NCI-H1417 treated with DMSO at 0.1 percent for 48 hours (cell line): Measurements from ENCODE around the gene NUP153.
A peak's percentile ranks its signal among the peaks of the same experiment; 100 is the strongest.
"Not testable (repeated sequence)": the region's sequence is repeated elsewhere in the genome, so short reads cannot be mapped to it uniquely, and the experiment has no call there.

Source experiments
- DNase-seq: peaks from one replicate; lab custom pipeline; 2025; lab: John Stamatoyannopoulos, UW

Gene NUP153

DNA sequence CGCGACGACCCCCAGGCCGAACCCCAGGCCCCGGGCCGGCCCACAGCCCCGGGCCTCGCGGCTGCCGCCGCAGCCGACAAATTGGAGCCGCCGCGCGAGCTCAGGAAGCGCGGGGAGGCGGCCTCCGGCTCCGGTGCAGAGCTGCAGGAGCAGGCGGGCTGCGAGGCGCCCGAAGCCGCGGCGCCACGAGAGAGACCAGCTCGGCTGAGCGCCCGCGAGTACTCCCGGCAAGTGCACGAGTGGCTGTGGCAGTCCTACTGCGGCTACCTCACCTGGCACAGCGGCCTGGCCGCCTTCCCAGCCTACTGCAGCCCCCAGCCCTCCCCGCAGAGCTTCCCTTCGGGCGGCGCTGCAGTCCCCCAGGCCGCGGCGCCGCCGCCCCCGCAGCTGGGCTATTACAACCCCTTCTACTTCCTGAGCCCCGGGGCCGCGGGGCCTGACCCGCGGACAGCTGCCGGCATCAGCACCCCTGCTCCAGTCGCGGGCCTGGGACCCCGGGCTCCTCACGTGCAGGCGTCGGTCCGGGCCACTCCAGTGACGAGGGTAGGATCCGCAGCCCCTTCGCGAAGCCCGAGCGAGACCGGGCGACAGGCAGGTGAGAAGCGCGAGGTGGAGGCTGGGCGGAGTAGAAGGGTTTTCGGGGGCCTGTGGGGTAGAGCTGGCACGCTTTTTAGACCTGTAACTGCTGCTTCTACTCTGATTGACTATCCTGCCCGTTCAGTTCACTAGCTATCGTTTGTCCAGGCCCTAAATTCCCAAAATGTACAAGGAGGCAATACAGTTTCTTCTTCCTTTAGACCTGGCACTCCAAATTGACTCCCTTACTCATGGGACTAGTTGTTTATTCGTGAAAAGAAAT lies 106.0 kb downstream of the NUP153 start:
- no peak for DNase-seq

DNA sequence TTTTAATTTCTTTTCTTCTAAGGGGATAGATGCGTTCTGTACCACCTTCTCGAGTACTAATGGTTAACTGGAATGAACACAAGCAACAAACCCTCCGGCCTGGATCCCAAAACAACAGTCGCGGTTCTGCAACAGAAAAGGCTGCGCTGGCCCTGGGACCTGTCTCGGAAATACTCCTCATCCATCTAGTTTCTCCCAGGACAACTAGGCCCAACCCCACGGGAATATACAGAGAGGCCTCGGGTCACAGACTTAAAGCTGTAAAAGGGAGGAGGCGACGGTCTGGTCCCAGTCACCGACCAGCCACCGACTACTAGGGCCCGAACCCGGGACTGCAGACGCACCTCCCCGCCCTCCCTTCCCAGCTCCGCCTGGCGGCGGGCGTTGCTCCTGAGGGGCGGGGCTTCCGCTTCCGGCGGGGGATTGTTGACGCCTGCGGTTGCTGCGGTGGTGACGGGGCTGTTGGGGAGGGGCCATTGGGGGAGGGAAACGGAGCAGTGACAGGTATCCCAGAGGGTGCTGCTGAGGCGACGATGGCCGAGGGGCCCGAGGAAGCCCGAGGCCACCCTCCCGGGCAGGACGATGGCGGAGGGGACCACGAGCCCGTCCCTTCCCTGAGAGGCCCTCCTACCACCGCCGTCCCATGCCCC lies 106.7 kb downstream of the NUP153 start, which contains the start of gene FAM8A1:
FAM8A1 (plus strand) TSS at position 426 of the 650 bp plus-strand sequence; CDS start at position 534, 108 bp downstream.
- DNase-seq, result peak; percentile 21

DNA sequence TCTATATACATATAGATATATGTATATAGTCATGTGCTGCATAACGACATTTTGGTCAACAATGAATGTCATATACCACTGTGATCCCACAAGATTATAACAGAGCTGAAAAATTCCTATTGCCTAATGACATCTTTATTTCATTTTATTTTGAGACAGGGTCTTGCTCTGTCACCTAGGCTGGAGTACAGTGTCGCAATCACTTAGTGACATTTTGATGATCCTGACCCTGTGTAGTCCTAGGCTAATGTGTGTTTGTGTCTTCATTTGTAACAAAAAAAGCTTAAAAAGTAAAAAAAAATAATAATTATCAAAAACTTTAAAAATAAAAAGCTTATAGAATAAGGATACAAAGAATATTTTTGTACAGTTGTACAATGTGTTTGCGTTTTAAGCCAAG lies 110.6 kb downstream of the NUP153 start:
- no peak for DNase-seq

DNA sequence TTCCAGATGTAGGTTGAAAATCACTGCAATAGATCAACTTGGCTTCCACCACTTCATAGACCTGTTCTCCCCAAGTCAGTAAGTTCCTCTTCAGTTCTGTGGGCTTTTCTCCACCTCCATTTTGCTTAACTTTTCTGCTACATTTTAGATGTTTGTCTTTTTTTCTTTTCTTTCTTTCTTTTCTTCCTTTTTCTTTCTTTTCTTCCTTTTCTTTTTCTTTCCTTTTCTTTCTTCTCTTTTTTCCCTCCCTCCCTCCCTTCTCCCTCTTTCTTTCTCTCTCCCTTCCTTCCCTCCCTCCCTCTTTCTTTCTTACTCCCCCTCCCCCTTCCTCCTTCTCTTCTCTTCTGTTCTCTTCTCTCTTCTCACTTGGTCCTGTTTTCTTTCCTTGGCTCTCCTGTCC lies 113.5 kb downstream of the NUP153 start:
- no peak for DNase-seq

DNA sequence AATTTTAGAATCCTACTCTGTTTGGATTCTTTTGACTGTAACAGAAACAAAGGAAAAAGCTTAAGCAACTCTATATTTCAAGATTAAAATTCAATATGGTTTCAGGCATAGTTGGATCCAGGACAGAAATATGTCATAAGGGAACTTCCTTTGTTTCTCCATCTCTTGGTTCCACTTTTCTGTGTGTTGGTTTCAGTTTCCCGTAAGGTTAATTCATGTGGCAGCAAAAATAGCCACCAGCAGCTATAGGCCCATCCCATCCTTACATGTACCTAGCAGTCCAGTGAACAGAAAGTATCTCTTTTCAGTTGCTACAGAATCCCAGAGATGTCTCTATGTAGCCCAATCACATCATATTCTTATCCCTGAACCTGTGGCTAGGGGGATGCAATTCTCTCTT lies 115.4 kb downstream of the NUP153 start:
- no peak for DNase-seq

DNA sequence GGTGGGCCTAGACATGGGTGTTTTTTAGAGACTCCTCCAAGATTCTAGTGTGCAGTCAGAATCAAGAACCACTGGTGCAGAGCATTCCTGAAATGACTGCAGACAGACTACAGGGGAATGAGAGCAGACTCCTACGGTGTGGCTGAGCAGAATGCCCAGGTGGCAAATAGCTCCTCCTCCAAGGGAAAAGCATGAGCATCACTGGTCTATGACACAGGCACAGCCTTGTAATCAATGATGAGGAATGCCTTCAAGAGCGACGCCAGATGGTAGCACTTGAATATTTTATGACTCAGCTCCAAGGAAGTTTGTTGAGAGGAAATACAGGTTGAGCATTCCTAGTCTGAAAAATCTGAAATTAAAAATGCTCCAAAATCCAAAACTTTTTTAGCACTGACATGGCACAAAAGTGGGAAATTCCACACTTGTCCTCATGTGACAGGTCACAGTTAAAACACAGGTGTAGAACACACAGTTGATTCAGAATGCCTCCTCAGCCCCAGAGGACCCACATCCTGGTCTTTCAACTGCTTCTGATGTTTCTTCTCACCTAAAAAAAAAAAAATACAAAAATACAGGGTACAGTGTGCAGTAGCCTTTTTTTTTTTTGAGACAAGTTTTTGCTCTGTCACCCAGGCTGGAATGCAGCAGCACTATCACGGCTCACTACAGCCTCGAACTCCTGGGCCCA lies 117.2 kb downstream of the NUP153 start:
- DNase-seq, result no peak

DNA sequence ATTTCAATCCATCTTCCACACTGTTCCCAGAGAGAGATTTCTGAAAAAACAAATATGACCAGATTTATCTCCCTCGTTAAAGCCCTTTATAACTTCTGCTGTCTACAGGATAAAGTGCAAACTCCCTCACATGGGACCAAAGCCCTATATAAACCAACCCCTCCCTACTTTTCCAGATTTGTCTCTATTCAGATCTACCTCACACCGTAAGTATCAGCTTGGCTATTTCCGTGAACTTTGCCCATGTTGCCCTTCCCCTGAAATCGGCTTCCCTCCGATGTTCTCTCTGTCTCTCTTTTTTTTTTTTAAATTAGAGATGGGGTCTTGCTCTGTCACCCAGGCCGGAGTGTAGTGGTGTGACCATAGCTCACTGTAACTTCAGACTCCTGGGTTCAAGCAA lies 118.7 kb downstream of the NUP153 start:
- DNase-seq, result no peak

DNA sequence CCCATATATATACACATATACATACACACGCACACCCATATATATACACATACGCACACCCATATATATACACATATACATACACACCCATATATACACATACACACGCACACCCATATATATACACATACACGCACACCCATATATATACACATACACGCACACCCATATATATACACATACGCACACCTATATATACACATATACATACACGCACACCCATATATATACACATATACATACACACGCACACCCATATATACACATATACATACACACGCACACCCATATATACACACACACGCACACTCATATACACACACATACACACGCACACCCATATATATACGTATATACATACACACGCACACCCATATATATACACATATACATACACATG lies 120.1 kb downstream of the NUP153 start:
- DNase-seq, result not testable (repeated sequence)

DNA sequence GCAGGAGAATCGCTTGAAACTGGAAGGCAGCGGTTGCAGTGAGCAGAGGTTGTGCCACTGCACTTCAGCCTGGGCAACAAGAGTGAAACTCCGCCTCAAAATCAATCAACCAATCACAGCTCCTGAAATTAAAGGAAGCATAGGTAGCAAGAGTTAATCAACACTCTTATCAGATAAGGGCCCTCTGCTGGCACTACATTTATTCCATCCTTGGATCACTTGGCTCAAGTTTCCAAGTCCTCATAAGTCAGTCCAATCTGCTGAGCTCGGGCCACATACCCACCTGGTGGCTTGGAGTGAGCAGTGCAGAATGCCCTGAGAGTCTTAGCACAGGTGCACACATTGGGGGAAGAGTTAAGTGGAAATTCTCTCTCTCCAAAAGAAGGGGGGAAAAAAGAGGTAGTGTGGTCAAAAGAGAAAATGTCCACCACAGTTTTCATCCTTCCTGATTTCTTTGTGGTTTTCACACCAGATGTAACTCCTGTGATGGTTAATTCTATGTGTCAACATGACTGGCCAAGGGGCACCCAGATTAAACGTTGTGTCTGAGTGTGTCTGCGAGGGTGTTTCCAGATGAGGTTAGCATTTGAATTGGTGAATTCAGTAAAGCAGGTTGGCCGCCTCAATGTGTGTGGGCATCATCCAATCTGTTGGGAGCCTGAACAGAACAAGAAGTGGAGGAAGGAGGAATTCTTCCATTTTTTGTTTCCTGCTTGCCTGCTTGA lies 120.8 kb downstream of the NUP153 start:
- DNase-seq, result no peak

DNA sequence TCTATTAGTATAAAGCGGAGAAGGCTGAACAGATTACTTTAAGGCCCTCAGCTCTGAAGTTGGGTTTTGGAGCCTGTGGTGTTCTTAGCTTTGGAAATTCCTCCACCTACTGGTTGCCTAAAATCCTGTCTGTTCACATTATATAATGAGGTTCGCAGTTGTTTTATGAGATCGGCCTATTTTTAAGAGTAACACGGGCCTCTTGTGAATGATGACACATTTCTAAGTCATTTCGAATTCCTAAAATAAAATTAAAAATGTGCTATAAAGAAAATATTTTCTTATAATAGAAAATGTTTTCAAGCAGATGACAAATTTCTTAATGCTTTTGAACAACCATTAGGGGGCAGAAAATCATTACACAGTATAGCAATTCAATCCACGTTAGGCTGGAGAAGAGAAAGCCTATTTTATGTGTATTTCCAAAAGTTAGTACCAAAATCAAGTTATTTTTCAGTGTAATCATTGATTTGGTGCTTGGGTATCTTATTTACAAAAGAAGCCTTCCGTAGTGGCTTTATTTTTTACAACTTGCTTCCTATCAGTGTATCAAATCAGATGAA lies 122.4 kb downstream of the NUP153 start:
- peak; percentile 60 for DNase-seq

DNA sequence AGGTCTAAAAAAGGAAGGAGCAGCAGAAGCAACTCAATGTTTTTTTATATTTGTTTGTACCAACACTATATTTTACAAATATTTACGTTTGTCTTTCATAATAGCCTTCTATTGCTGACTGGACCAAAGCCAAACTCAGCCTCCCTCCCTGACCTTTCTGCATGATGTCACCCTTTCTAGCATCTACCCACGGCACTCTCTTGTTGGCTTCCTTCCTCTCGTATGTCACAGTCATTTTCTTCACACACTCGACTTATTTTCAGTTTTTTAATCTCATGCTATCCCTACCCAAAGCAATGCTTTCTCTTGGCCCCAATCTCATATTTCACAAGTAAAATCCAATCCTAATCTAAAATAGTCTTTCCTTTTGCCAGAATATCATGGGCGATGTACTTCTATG lies 122.9 kb downstream of the NUP153 start:
- no peak for DNase-seq

DNA sequence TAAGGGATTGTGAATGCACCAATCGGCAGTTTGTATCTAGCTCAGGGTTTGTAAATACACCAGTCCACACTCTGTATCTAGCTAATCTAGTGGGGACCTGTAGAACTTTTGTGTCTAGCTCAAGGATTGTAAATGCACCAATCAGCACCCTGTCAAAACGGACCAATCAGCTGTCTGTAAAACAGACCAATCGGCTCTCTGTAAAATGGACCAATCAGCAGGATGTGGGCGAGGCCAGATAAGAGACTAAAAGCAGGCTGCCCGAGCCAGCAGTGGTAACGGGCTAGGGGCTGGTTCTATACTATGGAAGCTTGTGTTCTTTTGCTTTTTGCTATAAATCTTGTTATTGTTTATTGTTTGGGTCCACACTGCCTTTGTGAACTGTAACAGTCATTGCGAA lies 125.4 kb downstream of the NUP153 start:
- DNase-seq, result not testable (repeated sequence)

DNA sequence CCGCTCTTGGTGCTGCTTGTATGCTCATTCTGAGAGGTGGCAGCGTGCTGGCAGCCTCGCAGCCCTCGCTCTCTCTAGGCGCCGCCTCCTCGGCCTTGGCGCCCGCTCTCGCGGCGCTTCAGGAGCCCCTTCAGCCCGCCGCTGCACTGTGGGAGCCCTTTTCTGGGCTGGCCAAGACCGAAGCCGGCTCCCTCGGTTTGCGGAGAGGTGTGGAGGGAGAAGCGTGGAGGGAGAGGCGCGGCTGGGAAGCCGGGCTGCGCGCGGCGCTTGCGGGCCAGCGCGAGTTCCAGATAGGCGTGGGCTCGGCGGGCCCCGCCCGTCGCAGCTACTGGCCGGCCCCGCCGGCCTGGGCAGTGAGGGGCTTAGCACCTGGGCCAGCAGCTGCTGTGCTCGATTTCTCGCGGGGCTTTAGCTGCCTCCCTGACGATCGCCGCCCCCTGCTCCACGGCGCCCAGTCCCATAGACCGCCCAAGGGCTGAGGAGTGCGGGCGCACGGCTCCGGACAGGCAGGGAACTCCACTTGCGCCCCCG lies 126.1 kb downstream of the NUP153 start:
- DNase-seq, result no peak

DNA sequence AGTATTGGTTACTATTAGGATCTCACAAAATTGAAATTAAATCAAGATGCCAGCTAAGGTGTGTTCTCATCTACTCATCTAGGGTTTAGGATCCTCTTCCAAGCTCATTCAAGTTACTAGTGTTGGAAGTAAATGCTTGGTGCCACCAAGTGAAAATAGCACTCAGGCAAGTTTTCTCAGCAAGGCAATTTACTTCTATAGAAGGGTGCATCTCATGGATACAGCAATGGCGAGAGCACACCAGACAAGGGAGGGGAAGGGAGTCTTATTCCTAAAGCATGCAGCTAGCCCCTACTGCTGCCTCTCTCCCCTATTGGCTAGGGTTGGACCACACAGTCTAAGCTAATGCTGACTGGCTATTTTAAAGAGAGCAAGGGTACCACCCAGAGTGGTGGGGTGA lies 129.7 kb downstream of the NUP153 start:
- no peak for DNase-seq

DNA sequence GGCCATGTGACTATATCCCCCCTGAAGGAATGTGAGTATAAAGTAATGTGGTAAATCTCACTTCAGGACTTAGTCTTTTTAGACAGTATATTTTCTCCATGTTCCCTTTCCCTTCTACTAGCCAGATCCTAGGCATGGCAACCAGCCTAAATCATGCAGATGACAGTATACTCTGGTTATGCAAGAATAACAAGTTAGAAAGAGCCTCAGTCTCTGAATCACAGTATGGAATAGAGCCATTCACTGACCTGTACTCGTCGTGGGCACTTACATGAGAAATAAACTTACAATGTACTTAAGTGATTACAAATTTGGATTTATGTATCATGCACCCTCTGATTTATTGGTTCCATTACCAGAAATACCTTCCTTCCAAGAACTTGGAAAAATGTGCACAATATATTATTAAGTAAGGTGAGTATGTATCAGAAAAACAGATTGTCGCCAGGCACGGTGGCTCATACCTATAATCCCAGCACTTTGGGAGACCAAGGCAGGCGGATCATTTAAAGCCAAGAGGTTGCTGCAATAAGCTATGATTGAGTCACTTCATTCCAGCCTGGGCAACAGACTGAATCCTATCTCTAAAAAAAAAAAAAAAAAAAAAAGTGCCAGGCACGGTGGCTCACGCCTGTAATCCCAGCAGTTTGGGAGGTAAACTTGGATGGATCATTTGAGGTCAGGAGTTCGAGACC lies 131.7 kb downstream of the NUP153 start:
- no peak for DNase-seq

DNA sequence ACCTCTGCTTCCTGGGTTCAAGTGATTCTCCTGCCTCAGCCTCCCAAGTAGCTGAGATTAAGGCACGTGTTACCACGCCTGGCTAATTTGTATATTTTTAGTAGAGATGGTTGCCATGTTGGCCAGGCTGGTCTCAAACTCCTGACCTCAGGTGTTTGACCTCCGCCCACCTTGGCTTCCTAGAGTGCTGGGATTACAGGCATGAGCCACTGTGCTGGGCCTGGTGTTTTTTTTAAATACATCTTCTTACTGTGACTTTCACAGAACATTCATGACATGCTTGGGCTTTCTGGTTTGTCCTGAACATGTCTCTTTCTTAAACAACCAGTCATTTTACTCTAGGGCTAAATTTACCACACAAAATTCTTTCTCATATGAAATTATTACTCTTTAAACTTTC lies 141.3 kb downstream of the NUP153 start:
- no peak for DNase-seq
